ENCODE data around the gene EFNA3.

DNA sequence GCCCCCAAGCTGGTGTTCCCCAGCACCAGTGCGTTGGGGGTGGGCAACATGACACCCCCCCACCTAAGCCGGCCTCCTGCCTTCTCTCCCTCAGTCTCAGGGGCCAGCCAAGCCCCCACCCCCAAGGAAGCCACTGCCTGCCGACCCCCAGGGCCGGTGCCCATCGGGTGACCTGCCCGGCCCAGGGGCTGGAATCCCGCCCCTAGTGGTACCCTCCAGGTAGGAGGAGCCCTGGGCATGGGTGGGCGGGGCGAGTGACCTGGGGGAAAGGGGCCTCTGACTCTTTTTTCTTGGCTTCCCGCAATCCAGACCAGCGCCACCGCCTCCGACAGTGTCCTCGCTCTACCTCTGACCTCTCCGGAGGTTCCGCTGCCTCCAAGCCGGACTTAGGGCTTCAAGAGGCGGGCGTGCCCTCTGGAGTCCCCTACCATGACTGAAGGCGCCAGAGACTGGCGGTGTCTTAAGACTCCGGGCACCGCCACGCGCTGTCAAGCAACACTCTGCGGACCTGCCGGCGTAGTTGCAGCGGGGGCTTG, 16.4 kb upstream of the EFNA3 start:
- TF ChIP-seq, protein P1, sequence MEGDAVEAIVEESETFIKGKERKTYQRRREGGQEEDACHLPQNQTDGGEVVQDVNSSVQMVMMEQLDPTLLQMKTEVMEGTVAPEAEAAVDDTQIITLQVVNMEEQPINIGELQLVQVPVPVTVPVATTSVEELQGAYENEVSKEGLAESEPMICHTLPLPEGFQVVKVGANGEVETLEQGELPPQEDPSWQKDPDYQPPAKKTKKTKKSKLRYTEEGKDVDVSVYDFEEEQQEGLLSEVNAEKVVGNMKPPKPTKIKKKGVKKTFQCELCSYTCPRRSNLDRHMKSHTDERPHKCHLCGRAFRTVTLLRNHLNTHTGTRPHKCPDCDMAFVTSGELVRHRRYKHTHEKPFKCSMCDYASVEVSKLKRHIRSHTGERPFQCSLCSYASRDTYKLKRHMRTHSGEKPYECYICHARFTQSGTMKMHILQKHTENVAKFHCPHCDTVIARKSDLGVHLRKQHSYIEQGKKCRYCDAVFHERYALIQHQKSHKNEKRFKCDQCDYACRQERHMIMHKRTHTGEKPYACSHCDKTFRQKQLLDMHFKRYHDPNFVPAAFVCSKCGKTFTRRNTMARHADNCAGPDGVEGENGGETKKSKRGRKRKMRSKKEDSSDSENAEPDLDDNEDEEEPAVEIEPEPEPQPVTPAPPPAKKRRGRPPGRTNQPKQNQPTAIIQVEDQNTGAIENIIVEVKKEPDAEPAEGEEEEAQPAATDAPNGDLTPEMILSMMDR (conservative IDR thresholded peaks at IDR 0.05; ENCODE audit: low read depth, low read length), result no peak
- TF ChIP-seq EZH2 (IDR thresholded peaks at IDR 0.05; ENCODE audit: low read length, unreplicated experiment), result no peak
- TF ChIP-seq EZH2phosphoT487 (IDR thresholded peaks at IDR 0.05; ENCODE audit: borderline replicate concordance, low read length), result no peak

All from PC-3 (cell line).